Ascending aorta (tissue), 2 donors: ENCODE results near the gene FBH1. TPM values are rescaled to one million over a fixed set of nuclear protein-coding genes. Genes with fewer than 3 reads are reported as not detected.
A peak's percentile ranks its signal among the peaks of the same experiment; 100 is the strongest.

Source experiments
- DNase-seq, 2 donors: peaks; one replicate each; pipeline ENCODE4 v3.0.0-alpha.2; 2019; ENCODE audit warnings: low spot score in 2 of 2
- H3K27ac ChIP-seq, 2 donors: fragments of 200-600 bp; sonication (generic); one replicate each; pipeline ENCODE4 v1.5.1; 2016 to 2017; ENCODE audit warnings: mild to moderate bottlenecking in 1 of 2
- H3K27me3 ChIP-seq: fragments of 200-600 bp; sonication (generic); one replicate; pipeline ENCODE4 v1.5.1; 2017
- H3K36me3 ChIP-seq, 2 donors: fragments of 200-600 bp; sonication (generic); one replicate each; pipeline ENCODE4 v1.5.1; 2016
- H3K4me1 ChIP-seq, 2 donors: fragments of 200-600 bp; sonication (generic); one replicate each; pipeline ENCODE4 v1.5.1; 2016 to 2017; ENCODE audit warnings: mild to moderate bottlenecking in 1 of 2
- H3K4me3 ChIP-seq, 2 donors: fragments of 200-600 bp; sonication (generic); one replicate each; pipeline ENCODE4 v1.5.1; 2016 to 2017; ENCODE audit warnings: mild to moderate bottlenecking in 1 of 2
- H3K9me3 ChIP-seq, 2 donors: fragments of 200-600 bp; sonication (generic); one replicate each; pipeline ENCODE4 v1.5.1; 2016
- intact Hi-C: fragments of 100-400 bp; cut with DNase I; formaldehyde crosslinking; loops from one replicate; pipeline ENCODE4 v1.15.1; 2023
- total RNA-seq: library from RNA; depleted of rRNA; stranded (reverse); fragments of >200 nt; gene quantifications from one replicate; pipeline ENCODE4 v1.1.0, GENCODE V29; 2016
- TF ChIP-seq, protein P1 (sequence below), 3 experiments: fragments of 200-600 bp in 2 of 3; fragments of 450-650 bp in 1 of 3; sonication (generic) in 2 of 3; IDR thresholded peaks; one replicate each; pipeline ENCODE4 v1.5.1; 2016 to 2019; ENCODE audit warnings: antibody characterized with exemption in 3 of 3, mild to moderate bottlenecking in 1 of 3, moderate library complexity in 1 of 3

The FBH1 gene
- total RNA-seq, 1 donor from 2014 or later, result 43.0 TPM

DNA sequence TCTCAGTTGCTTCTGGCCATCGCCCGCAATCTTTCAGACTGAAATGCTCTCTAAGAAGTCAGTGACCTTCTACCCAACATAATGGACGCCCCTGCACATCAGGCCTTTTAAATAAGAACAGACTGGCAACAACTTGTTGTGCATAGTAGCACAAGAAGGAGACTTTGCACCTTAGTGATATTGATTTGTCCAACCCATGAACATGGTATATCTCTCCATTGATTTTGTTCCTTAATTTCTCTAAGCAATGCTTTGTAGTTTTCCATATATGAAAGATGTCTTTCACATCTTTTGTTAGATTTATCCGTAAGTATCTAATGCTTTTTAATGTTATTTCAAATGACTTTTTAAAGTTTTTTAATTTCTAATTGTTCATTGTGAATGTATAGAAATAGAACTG, 83.0 kb downstream of the FBH1 start:
- intact Hi-C loops, result loop anchor here (10.0 kb wide), 1 partner anchor 288 kb away; the partner anchor contains the start of gene TASOR2

DNA sequence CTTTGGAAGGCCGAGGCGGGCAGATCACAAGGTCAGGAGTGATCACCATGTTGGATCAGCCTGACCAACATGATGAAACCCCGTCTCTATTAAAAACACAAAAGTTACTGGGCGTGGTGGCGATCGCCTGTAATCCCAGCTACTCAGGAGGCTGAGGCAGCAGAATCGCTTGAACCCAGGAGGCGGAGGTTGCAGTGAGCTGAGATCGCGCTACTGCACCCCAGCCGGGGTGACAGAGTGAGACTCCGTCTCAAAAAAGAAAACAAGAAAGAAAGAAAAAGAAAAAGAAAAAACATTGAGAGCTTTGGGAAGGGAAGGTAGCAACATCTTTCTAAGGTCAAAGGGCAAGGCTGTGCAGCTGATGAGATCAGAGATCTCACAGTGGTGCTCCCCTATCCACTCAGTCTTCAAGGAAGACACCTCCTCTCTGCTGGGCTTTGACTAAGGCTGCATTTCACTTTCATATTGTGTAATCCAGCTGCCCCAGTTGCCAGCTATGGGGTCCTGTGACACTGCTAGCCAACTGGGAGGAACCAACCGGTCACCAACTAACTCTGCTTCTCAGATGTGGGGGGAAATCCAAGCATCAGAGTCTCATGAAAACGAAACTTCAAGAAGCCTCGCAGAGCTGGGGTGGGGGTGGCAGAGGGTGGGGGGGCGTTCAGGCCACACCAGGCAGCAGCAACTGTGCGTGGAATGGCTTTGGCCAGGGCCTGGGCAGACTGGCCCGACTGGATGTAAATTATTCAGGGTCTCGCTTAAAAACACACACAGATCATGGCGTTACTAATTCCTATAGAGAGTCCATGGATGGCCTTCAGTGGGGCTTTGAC, 85.8 kb downstream of the FBH1 start:
- H3K4me3 ChIP-seq, result peak overlapping the region; percentile 94 to 99
- intact Hi-C loops, result loop anchor here (5.0 to 10.0 kb wide), 2 partner anchors 34 to 291 kb away; partner anchors contain the start of gene TASOR2
- DNase-seq, result peak in 1 of 2 donors; percentile 81
- peak overlapping the region; percentile 90 to 98 for H3K27ac ChIP-seq
- TF ChIP-seq, protein P1, sequence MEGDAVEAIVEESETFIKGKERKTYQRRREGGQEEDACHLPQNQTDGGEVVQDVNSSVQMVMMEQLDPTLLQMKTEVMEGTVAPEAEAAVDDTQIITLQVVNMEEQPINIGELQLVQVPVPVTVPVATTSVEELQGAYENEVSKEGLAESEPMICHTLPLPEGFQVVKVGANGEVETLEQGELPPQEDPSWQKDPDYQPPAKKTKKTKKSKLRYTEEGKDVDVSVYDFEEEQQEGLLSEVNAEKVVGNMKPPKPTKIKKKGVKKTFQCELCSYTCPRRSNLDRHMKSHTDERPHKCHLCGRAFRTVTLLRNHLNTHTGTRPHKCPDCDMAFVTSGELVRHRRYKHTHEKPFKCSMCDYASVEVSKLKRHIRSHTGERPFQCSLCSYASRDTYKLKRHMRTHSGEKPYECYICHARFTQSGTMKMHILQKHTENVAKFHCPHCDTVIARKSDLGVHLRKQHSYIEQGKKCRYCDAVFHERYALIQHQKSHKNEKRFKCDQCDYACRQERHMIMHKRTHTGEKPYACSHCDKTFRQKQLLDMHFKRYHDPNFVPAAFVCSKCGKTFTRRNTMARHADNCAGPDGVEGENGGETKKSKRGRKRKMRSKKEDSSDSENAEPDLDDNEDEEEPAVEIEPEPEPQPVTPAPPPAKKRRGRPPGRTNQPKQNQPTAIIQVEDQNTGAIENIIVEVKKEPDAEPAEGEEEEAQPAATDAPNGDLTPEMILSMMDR (IDR thresholded peaks at IDR 0.05), result no peak
- no peaks in the 10 kb centered on the region for H3K36me3 ChIP-seq
- no peaks in the 10 kb centered on the region for H3K9me3 ChIP-seq
- no peaks in the 10 kb centered on the region for H3K27me3 ChIP-seq
- H3K4me1 ChIP-seq, result peaks cover 0 to 14% of the 10 kb centered on the region in 2 donors

More for the DNA sequence above, 83.0 kb downstream of the FBH1 start:
- H3K4me3 ChIP-seq, result no peak overlapping the region
- H3K27me3 ChIP-seq, result no peaks in the 10 kb centered on the region
- TF ChIP-seq, protein P1 (IDR thresholded peaks at IDR 0.05), result no peak
- H3K36me3 ChIP-seq, result no peaks in the 10 kb centered on the region
- no peaks in the 10 kb centered on the region for H3K9me3 ChIP-seq
- H3K27ac ChIP-seq, result no peak overlapping the region
- no peak for DNase-seq
- H3K4me1 ChIP-seq, result peaks cover 0 to 12% of the 10 kb centered on the region in 2 donors

DNA sequence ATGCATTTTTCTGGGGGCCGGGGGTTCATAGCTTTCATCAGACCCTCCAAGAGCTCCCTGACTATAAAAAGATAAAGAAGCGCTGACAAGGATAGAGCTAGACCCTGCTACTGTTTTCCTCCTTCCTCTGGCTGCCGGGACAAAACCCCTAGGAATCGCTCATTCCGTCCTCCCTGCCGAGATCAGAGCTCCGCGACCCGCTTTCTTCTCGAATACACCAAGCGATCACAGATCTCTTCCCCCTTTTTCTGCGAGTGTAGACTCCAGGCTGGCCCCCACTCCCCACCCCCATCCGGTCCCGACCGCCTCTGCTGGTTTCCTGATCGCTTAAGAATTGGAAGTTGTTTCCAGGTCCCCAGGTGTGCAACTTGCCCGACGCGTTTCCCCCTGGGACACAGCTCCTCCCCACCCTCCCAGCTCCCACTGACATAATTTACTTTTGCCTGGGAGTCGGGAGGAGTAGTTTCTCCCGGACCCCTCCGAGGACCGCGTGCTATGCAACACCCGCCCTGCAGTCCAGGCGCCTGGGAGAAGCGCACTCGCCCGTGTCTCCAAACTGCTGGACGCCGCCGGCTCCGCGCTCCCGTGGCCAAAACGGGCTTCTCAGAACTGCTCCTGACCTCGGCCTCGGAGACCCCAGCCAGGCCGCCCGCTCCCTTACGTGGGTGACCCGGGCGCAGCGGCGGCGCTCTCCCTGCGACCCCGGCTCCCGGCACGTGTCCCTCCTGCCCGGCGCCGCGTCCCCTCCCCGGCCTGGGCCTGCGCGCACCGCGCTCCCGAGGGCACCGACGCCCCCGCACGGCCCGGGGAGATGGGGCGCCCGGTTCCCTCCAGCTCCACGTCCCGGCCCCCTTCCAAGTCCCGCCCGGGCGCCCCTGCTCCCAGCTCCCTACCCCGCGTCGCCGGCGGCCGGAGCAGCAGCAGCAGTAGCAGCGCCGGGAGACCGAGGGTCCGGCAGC, 86.7 kb downstream of the FBH1 start:
- peak in 1 of 2 donors; percentile 74 for DNase-seq
- H3K4me3 ChIP-seq, result peak overlapping the region; percentile 94 to 99
- H3K27ac ChIP-seq, result peak overlapping the region; percentile 90 to 98
- H3K9me3 ChIP-seq, result no peaks in the 10 kb centered on the region
- TF ChIP-seq, protein P1 (IDR thresholded peaks at IDR 0.05), result peak in 1 of 3 experiments; percentile 7
- H3K4me1 ChIP-seq, result peaks cover 0 to 14% of the 10 kb centered on the region in 2 donors
- no peaks in the 10 kb centered on the region for H3K36me3 ChIP-seq
- intact Hi-C loops, result loop anchor here (1.0 to 10.0 kb wide), 4 partner anchors 25 to 292 kb away; partner anchors contain the start of genes ANKRD16 and TASOR2
- H3K27me3 ChIP-seq, result no peaks in the 10 kb centered on the region

DNA sequence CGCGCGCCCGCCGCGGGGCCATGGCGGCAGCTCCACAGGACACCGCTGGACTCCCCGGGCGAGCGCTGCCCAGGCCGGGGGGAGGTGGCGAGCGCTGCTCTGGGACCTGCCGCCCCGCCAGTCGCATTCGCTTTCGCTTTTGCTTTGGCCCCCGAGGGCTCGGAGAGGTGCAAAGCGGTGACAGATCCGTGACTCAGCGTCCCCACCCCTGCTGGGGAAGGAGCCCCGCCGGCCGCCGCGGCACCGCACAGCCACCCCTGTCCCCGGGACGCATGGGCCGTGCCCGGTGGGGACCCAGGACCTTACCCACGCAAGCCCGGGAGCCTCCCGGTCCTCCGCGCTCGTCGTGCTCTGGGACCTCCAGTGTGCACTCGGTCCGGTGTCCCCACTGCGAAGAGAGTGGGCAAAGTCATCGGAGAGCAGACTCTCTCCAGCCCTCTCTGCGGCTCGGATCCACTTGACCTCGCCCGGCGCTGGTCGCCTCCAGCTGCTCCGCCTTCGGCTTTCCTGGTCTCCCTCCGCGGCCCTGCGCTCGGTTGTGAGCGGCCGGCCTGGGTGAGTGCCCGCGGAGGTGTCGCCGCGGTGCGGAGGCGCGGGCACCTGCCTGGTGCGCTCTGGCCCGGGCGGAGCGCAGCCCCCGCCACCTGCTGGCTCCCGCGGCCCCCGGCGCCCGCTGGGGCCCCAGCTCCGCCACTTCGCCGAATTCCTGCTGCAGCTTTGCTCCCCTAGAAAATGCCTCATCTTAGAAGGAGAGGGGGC, 87.6 kb downstream of the FBH1 start, which contains the start of gene IL15RA:
TSS of gene IL15RA (minus strand) at position 73 of the 759 bp plus-strand sequence. CDS start at position 22, 51 bp downstream.
- H3K9me3 ChIP-seq, result no peaks in the 10 kb centered on the region
- H3K4me1 ChIP-seq, result peaks cover 0 to 14% of the 10 kb centered on the region in 2 donors
- TF ChIP-seq, protein P1 (IDR thresholded peaks at IDR 0.05), result peak; percentile 4 to 40 (median 36)
- H3K27ac ChIP-seq, result peak within 1 kb of the TSS; percentile 90 to 98
- no peaks in the 10 kb centered on the region for H3K27me3 ChIP-seq
- peak in 1 of 2 donors; percentile 83 for DNase-seq
- no peaks in the 10 kb centered on the region for H3K36me3 ChIP-seq
- H3K4me3 ChIP-seq, result peak within 1 kb of the TSS; percentile 94 to 99
- intact Hi-C loops, result loop anchor here (1.0 to 10.0 kb wide), 5 partner anchors 26 to 293 kb away; partner anchors contain the start of genes ANKRD16 and TASOR2
